Fibroblast of mammary gland (primary cell): ENCODE results near the gene MED17.

Experiments
- DNase-seq: peaks from one replicate; pipeline ENCODE4 v3.0.0-alpha.2; 2010; ENCODE audit warnings: low read depth
- H3K4me3 ChIP-seq: 2 replicates; pipeline ENCODE4 v1.5.1; 2011; ENCODE audit warnings: low read depth, mild to moderate bottlenecking, low read length, moderate library complexity; ENCODE audit not compliant: control insufficient read depth
- TF ChIP-seq, protein P1 (sequence below): conservative IDR thresholded peaks from 2 replicates; pipeline ENCODE4 v1.5.1; 2011; ENCODE audit warnings: low read depth, low read length, inconsistent platforms; ENCODE audit not compliant: control insufficient read depth, insufficient read depth

The MED17 gene

DNA sequence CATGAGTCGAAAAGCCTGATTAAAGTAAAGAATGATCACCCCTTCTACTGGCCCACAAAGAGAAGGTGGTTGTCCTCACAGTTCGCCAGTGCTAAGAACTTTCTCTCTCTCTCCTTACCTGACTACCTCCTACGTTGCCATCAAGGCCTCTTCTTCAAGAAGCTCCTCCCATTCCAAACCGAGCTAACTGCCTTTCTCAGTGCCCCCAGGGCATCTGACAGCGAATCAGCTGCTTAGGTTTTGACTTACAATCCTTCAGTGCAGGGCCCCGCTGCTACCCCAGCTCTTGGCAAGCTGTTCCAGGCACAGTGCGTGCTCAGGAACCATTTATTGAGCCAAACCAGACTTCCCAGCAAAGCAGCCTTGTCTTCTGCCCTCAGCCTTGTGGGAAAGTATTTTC is 60.5 kb downstream of the MED17 start:
- TF ChIP-seq, protein P1, sequence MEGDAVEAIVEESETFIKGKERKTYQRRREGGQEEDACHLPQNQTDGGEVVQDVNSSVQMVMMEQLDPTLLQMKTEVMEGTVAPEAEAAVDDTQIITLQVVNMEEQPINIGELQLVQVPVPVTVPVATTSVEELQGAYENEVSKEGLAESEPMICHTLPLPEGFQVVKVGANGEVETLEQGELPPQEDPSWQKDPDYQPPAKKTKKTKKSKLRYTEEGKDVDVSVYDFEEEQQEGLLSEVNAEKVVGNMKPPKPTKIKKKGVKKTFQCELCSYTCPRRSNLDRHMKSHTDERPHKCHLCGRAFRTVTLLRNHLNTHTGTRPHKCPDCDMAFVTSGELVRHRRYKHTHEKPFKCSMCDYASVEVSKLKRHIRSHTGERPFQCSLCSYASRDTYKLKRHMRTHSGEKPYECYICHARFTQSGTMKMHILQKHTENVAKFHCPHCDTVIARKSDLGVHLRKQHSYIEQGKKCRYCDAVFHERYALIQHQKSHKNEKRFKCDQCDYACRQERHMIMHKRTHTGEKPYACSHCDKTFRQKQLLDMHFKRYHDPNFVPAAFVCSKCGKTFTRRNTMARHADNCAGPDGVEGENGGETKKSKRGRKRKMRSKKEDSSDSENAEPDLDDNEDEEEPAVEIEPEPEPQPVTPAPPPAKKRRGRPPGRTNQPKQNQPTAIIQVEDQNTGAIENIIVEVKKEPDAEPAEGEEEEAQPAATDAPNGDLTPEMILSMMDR = no peak
- no peak overlapping the region for H3K4me3 ChIP-seq
- DNase-seq = no peak

DNA sequence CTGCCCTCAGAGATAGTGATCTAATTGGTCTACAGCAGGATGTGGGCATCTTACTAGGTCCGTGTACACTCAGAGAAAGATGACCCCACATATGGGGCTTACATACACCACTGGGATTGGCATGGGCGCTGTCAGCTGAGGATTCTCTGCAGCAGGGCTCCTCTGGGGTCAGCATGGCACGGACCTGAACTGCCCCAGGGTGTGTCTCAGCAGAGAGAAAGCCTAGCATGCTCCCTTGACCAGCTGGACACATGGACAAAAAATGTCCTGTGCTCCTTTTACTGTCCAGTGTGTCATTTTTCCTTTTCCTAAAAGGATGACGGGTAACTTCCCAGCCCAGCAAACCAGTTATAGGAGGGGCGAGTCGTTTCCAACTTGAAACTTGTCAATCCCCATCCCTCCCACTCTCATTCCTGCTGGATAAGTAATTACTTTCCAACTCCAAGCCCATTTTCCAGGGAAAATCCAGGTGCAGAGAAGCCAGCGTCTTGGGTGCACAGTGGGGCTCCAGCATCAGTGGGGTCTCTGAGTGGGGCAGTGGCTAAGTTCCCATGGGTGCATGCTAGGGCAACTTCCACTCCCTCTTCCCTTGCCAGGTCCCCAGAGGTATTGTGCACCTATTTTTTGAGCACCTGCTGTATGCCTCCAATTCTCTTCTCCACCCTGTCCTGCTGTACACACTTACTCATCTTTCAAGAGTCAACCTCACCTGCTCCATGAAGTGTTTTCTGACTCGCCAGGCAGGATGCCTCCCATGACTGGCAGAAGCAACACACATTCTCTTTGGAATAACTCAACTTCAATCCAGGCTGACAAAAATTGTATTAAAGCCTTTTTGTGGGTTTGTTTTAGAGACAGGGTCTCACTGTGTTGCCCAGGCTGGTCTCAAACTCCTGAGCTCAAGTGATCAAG is 61.4 kb downstream of the MED17 start:
- no peak for DNase-seq
- H3K4me3 ChIP-seq = no peak overlapping the region
- TF ChIP-seq, protein P1 = no peak

DNA sequence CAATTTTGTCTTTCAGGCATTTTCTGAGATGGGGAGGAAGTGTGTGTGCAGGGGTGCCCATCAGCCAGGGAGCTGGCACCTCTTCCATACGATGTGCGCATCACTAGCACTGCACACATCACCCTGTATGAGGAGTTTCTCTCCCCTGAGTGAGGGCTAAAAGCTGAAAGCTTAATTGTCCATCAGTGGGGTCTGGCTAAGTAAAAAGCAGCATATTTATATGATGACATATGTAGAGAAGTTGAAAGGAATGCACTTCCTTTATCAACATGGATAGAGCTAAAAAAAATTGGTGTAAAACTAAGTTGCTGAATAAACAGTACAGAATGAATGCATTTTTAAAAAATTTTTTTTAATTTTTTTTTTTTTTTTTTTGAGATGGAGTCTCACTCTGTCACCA is 62.3 kb downstream of the MED17 start:
- H3K4me3 ChIP-seq = no peak overlapping the region
- TF ChIP-seq, protein P1 = no peak
- no peak for DNase-seq

DNA sequence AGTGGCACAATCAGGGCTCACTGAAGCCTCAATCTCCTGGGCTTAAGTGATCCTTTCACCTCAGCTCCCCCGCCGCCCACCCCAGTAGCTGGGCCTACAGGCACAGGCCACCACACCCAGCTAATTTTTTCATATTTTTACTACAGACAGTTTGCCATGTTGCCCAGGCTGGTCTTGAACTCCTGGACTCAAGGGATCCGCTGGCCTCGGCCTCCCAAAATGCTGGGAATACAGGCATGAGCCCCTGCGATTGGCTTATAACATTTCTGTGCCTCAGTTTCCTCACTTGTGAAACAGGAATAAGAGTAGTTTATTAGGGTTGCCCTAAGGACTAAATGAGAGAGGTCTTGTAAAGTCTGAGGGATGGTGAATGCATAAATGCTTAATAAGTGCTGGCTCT is 65.1 kb downstream of the MED17 start:
- H3K4me3 ChIP-seq = no peak overlapping the region
- no peak for DNase-seq
- TF ChIP-seq, protein P1 = no peak

DNA sequence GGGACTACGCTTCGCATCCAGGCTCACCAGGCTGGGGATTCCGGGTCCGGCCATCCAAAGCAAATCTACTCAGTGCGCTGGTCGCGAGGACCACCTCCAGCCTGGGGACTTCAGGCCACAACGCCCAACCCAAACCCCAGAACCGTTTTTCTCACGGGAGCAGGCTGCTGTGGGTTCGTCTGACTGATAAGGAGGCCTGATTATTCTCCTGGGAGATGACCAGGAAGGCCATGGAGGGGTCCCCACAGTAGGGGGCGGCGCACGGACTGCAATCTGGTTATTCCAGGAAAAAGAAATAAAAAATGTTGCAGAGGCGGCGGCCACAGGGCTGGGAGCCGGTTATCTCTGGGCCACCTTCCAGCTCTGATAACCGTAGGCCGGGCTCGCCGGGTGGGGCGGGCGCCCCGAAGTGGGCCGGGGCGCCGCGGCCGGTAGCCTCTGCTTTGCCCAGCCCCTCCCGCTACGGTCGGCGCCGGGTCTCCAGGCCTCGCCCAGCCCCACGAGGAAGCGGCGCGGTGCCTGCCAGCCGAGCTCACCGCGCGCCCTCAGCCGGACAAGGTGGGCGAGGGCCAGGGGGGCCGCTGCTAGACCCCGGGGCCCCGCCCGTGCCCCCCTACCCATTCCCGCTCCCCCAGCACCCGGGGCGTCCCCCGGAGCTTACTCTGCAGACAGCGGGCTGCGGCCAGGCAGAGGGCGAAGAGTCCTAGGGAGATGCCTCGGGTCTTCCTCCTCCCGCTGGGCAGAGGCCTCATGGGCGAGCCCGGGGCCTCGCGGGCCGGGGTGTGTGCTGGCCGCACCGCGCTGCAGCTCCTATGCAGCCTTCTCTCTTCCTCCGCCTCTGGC is 65.9 kb downstream of the MED17 start:
- H3K4me3 ChIP-seq = peak overlapping the region; percentile 40
- DNase-seq = peak; percentile 33
- TF ChIP-seq, protein P1 = no peak

DNA sequence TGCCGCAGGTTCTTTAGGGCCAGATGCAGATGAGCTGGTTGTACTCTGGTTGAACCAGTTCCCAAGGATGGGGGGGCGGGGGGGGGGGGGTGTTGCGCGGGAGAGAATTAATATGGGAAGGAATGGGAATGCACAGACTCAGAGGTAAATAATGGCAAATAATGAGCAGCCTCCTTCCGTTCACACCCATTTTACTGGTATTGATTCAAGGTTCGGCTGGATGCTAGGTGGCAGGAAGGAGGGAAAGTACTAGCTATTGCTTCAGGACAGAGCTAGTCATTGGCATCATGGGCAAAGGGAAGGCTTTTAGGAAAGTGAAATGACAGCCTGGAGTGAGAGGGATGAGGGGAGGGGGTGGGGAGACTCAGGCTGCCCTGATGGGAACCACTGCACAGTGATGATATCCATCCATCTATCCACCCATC is 66.5 kb downstream of the MED17 start, which contains the start of gene VSTM5:
VSTM5 (minus strand) TSS at position 25 of the 425 bp plus-strand sequence. CDS start 116 bp downstream, outside the sequence.
- TF ChIP-seq, protein P1 = no peak

More for the DNA sequence above, 66.5 kb downstream of the MED17 start, which contains the start of gene VSTM5:
- no peak for DNase-seq
- peak within 1 kb of the TSS; percentile 40 for H3K4me3 ChIP-seq
